ENCODE data around the gene NFATC3. TPM values are rescaled to one million over a fixed set of nuclear protein-coding genes. Genes with fewer than 3 reads are reported as not detected.

Gene NFATC3
- total RNA-seq, 4 donors from 2014 or later: 22.6 to 74.0 (median 48.4) TPM

GRCh38 chr16:68249371-68249770, 164.2 kb downstream of the NFATC3 start:
- Histone ChIP-seq H3K4me1 (peaks cover 0 to 10% of the 10 kb centered on the region in 2 donors), H3K27me3 (no peaks in the 10 kb centered on the region), H3K36me3 (no peaks in the 10 kb centered on the region), H3K4me3 (no peak overlapping the region), H3K9me3 (no peaks in the 10 kb centered on the region), H3K27ac (no peak overlapping the region)
- intact Hi-C loops (cut with DNase I; ENCODE audit: low total_unique reads): no loop called here
- TF ChIP-seq POLR2A (IDR thresholded peaks at IDR 0.05): no peak
- TF ChIP-seq CTCF (IDR thresholded peaks at IDR 0.05): no peak
- no peak for DNase-seq

GRCh38 chr16:68250951-68251350, 165.8 kb downstream of the NFATC3 start:
- Histone ChIP-seq H3K36me3 (no peaks in the 10 kb centered on the region), H3K27ac (no peak overlapping the region), H3K4me1 (peaks cover 0 to 8% of the 10 kb centered on the region in 2 donors), H3K27me3 (no peaks in the 10 kb centered on the region), H3K4me3 (no peak overlapping the region), H3K9me3 (no peaks in the 10 kb centered on the region)
- no peak for DNase-seq
- intact Hi-C loops (cut with DNase I; ENCODE audit: low total_unique reads): no loop called here
- TF ChIP-seq POLR2A (IDR thresholded peaks at IDR 0.05): no peak

GRCh38 chr16:68251832-68252231, 166.7 kb downstream of the NFATC3 start:
- no peak for TF ChIP-seq POLR2A (IDR thresholded peaks at IDR 0.05)
- no peak for TF ChIP-seq CTCF (IDR thresholded peaks at IDR 0.05)
- Histone ChIP-seq H3K9me3 (no peaks in the 10 kb centered on the region), H3K4me3 (no peak overlapping the region), H3K27me3 (no peaks in the 10 kb centered on the region), H3K27ac (no peak overlapping the region), H3K36me3 (no peaks in the 10 kb centered on the region), H3K4me1 (no peaks in the 10 kb centered on the region)
- no peak for DNase-seq
- intact Hi-C loops (cut with DNase I; ENCODE audit: low total_unique reads): no loop called here

GRCh38 chr16:68252383-68252782, 167.2 kb downstream of the NFATC3 start:
- Histone ChIP-seq H3K27me3 (no peaks in the 10 kb centered on the region), H3K4me1 (no peaks in the 10 kb centered on the region), H3K36me3 (no peaks in the 10 kb centered on the region), H3K9me3 (no peaks in the 10 kb centered on the region), H3K27ac (no peak overlapping the region), H3K4me3 (no peak overlapping the region)
- intact Hi-C loops (cut with DNase I; ENCODE audit: low total_unique reads): no loop called here
- no peak for DNase-seq
- TF ChIP-seq POLR2A (IDR thresholded peaks at IDR 0.05) (no peak), CTCF (IDR thresholded peaks at IDR 0.05) (no peak)

- Histone ChIP-seq H3K36me3 (no peaks in the 10 kb centered on the region), H3K9me3 (no peaks in the 10 kb centered on the region), H3K27ac (no peak overlapping the region), H3K27me3 (no peaks in the 10 kb centered on the region), H3K4me3 (no peak overlapping the region), H3K4me1 (no peaks in the 10 kb centered on the region)
- TF ChIP-seq CTCF (IDR thresholded peaks at IDR 0.05) (no peak), POLR2A (IDR thresholded peaks at IDR 0.05) (no peak)
- intact Hi-C loops (cut with DNase I; ENCODE audit: low total_unique reads): no loop called here
- DNase-seq: no peak
These were observed 168.6 kb downstream of the NFATC3 start for GRCh38 chr16:68253721-68254120.

- TF ChIP-seq CTCF (IDR thresholded peaks at IDR 0.05): no peak
- Histone ChIP-seq H3K27me3 (no peaks in the 10 kb centered on the region), H3K4me1 (no peaks in the 10 kb centered on the region), H3K36me3 (no peaks in the 10 kb centered on the region), H3K9me3 (no peaks in the 10 kb centered on the region), H3K27ac (no peak overlapping the region), H3K4me3 (no peak overlapping the region)
- intact Hi-C loops (cut with DNase I; ENCODE audit: low total_unique reads): no loop called here
- no peak for DNase-seq
These were observed 170.5 kb downstream of the NFATC3 start for GRCh38 chr16:68255712-68256111.

All from uterus (tissue), 4 donors.